NCI-H1417 treated with DMSO at 0.1 percent for 48 hours (cell line): ENCODE results near the gene PLA2G2E.
"Not testable (repeated sequence)": the region's sequence is repeated elsewhere in the genome, so short reads cannot be mapped to it uniquely, and the experiment has no call there.

ENCODE experiments used
- DNase-seq: peaks from one replicate; lab custom pipeline; 2025; lab: John Stamatoyannopoulos, UW

PLA2G2E gene

DNA sequence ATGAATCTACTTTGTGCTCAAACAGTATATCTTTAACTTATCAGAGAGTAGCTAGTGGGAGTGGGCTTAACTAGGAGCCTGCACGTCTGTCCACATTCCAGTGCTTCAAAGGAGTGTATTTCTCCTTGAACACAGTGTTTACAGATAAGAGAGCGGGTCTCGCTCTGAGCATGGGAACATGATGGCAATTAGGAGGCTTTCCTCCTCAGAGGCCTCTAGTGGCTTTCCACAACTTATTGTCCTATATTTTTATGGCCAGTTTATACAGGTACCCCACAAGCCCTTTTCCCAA lies 3.7 kb upstream of the PLA2G2E start:
- DNase-seq = not testable (repeated sequence)

DNA sequence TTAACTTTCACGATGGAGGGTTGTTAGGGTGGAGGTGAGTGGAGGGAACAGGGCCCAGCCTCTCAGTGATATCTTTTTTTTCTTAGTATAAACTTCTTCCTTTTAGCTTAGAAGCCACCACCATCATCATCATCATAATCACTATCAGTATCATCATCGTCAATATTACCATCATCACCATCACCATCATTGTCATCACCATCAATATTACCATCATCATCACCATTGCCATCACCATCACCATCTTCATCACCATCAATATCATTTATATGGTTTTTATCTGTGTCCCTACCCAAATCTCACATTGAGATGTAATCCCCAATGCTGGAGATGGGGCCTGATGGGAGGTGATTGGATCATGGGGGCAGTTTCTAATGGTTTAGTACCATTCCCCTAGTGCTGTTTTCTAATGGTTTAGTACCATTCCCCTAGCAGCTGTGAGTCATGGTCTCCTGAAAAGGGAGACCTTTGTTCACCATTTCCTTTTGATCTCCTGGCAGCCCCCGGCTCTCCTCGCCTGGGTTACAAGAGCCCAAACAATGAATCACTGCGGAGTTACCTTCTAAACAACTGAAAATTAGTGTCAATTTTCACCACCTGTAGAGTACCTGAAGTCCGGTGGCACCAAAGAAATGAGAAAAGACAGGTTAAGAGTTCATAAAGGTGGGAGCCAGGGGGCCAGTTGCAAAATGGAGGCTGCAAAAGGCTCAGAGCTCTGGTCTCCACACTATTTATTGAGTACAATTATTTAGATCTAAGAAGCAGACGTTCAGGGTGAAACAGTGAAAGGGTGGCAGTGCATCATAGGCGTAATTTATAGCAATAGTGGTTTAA lies 3.1 kb upstream of the PLA2G2E start:
- DNase-seq = no peak

GRCh38 chr1:19925342-19926070 lies 2.1 kb upstream of the PLA2G2E start:
- DNase-seq = no peak

DNA sequence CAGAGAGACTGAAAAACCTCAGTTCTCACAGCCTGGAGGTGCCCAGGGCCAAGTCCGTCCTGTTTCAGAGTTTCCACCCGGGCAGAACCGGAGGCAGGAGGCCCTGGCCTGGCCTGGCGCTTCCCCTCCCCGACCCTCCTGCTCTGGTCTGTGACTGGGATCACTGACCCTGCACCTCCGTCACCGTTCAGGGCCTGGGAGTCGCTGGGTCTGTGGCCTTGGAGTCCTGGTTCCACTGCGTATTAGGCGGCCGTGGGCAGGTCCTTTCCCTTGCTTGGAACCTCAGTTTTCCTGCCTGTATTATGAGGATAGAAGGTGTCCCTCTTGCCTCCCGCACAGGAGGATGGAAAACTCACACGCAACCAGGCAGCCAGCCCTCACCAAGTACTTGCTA lies 533 bp upstream of the PLA2G2E start:
- DNase-seq = no peak

- DNase-seq = no peak
Observed at GRCh38 chr1:19922015-19922688, 1.3 kb downstream of the PLA2G2E start.

GRCh38 chr1:19921310-19921709 lies 2.1 kb downstream of the PLA2G2E start:
- no peak for DNase-seq

- no peak for DNase-seq
Observed at GRCh38 chr1:19920132-19920710, 3.2 kb downstream of the PLA2G2E start.

GRCh38 chr1:19918057-19918456 lies 5.4 kb downstream of the PLA2G2E start:
- DNase-seq = no peak

DNA sequence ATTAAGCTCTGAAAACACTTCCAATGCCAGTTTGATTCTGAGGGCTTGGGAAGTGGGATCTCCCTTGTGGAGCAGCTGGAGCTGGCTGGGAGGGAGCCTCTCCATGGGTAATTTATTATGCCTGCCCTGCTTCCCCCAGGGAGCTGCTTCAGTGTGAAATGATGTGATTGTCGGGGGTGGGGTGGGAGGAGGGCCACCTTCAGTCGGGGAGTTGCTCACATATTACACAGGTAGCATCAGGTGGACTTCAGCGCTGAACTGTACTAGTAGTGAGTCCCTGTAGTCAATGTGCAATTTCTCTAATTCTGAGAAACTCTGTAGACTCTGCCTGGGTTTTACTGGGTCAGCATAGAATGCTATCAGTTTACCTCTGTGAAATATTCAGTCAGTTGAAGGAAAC lies 12.8 kb downstream of the PLA2G2E start:
- no peak for DNase-seq

DNA sequence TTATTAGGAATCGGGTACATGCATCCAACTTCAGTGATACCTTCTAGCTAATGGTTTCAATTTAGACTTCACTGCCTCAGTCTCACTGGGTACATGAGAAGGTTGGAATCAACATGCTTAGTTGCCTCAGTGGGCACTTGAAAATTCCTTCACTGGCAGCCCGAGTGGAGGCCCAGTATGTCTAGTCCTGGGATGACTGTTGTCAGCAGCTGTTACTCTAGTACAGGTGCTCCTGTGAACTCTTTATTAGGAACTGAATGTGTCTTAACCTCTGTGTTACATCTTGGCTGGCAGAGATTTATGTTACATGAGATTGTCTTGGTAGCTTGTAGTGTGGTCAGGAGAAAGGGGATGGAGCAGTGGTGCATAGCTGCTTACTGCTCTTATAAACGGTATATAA lies 13.4 kb downstream of the PLA2G2E start:
- DNase-seq = no peak

- no peak for DNase-seq
Observed at GRCh38 chr1:19909392-19909791, 14.0 kb downstream of the PLA2G2E start.

DNA sequence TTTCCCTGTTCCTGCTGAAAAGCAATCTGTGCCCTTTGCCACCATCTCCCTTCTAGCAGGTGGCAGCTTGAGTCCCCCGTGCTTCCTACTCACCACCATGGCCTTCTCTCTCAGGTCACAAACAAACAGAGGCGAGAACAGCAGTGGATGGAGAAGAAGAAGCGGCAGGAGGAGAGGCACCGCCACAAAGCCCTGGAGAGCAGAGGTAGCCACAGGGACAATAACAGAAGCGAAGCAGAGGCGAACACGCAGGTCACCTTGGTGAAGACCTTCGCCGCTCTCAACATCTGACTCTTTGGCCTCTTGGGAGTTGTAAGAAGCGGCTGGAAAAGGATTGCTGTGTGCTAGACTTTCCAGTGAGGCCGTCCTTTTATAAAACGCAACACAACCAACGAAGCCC lies 16.0 kb downstream of the PLA2G2E start:
- DNase-seq = no peak

- no peak for DNase-seq
Observed at GRCh38 chr1:19903621-19904020, 19.8 kb downstream of the PLA2G2E start.

DNA sequence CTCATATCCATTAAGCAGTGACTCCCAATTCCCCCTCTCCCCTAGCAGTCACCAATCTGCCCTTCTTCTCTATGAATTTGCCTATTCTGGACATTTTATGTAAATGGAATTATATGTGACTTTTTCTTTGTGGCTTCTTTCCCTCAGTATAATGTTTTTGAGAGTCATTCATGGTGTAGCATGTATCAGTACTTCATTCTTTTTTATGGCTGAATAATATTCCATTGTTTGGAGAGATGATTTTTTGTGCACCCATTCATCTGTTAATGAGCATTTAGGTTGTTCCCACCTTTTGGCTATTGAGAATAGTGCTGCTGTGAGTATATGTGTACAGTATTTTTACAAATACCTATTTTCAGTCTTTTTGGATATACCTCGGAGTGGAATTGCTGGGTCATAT lies 21.8 kb downstream of the PLA2G2E start:
- no peak for DNase-seq

DNA sequence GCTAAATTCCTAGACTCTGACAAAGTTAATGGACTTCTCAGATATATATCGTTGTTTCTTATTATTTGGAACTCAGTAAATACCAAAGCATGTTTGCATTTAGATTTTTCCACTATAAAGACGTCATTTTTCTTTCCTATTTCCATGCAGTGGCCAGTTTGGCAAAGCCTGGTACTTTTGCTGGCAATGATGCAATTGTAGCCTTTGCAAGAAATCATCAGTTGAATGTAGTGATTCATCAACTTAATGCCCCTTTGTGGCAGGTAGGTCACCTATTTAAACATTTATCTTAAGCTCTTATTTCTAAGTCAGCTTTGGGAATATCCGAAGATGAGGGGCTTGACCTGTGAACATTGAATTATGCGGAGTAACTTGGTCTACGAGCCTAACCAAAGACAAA lies 29.2 kb downstream of the PLA2G2E start:
- no peak for DNase-seq

DNA sequence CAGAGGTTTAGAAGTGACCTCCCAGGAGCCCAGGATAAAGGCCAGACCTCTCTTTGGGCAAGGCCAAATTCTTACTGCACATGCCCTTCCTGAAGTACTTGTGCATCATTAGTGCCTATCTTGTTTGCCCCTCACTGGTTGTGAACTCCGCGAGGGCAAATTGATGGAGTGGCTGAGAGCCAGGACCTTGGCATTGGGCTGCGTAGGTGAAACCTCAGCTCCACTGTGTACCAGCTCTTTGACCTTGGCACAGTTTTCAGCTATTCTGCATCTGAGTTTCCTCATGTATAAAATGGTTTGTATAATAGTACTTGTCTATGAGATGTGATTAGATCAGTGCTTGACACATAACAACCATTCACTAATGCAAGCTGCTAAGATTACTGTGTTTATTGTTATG lies 29.7 kb downstream of the PLA2G2E start:
- DNase-seq = no peak

DNA sequence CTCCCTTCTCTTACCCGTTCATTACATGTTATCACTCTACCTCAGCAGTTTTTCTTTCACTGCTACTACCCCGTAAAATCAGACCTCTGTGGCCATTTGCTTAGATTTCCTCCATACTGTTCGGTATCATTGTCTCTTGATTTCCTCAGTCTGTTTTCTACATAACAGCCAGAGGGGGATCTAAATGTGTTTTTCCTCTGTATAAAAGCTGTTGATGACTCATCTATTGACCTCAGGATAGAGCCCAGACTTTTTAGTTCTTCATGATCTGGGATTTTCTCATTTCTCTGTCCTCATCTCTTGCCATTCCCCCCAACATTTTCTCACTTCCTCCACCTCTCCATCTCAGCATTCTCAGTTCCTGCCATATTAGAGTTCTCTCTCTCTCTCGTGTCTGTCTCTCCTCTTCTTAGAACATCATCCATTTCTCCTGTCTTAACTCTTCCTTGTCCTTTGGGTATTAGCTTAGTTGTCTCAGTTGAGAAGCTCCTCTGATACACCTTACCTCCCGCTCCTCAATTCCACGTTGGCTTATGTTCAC lies 30.7 kb downstream of the PLA2G2E start:
- DNase-seq = no peak

- DNase-seq = no peak
Observed at GRCh38 chr1:19892129-19892528, 31.3 kb downstream of the PLA2G2E start.

GRCh38 chr1:19889656-19890055 lies 33.8 kb downstream of the PLA2G2E start:
- DNase-seq = no peak

- DNase-seq = no peak
Observed at GRCh38 chr1:19888112-19888511, 35.3 kb downstream of the PLA2G2E start.

DNA sequence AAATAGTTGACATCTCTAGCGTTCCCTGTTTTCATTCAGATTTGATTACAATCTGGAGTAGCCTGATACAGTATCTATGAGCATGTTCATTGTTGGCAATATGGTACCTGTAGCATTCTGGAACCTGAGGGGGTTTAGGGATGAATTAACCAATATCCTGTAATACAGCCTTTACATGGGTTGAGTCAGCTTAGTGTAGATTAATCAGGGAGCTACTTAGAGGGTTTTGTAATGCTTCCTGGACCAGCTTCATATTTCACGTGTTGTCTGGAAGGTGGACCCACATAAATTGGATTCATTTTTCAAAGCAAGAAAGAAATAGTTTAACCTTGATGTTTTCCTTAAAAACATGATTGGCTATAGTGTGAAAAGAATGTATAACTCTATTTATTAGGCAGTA lies 37.6 kb downstream of the PLA2G2E start:
- DNase-seq = no peak

DNA sequence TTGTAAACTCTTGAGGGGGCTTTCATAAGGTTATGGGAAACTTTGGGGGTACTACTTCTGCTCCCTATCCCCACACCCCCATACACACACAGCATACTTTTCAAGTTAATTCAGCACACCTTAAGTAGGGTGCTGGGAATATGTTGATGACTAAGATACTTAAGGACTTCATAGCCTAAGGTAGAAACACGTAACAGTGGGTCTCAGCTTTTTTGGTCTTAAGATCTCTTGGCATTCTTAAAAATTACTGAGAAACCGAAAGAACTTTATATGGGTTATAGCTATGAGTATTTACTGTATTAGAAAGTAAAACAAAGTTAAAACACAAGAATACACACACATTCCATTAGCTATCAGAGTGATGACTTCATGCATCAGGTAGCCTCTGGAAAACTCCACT lies 39.1 kb downstream of the PLA2G2E start:
- DNase-seq = no peak
